GM21576 (cell line): ENCODE results near the gene SH3BGR.

Experiments
- ATAC-seq: cut with Tn5 transposase; IDR thresholded peaks from one replicate; pipeline ENCODE4 v1.9.1; 2021; ENCODE audit warnings: mild to moderate bottlenecking, moderate library complexity; ENCODE audit not compliant: unreplicated experiment

The SH3BGR gene

GRCh38 chr21:39454949-39455668 lies 3.3 kb downstream of the SH3BGR start:
- no peak for ATAC-seq

GRCh38 chr21:39456665-39457064 lies 4.9 kb downstream of the SH3BGR start:
- no peak for ATAC-seq

- ATAC-seq: peak; percentile 55
Measured at GRCh38 chr21:39461419-39461818, 9.6 kb downstream of the SH3BGR start.

- ATAC-seq: no peak
Measured at GRCh38 chr21:39463308-39463707, 11.5 kb downstream of the SH3BGR start.

DNA sequence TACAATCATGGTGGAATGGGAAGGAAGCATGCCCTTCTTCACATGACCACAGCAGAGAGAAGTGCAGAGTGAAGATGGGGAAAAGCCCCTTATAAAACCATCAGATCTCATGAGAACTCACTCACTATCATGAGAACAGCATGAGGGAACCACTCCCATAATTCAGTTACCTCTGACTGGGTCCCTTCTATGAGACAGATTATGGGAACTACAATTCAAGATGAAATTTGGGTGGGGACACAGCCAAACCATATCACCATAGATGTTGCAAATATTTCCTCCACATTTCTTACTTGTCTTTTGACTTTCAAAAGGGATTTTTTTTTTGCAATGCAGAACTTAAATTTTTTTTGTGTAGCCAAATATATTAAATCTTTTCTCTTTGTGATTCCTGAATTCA lies 14.8 kb downstream of the SH3BGR start:
- no peak for ATAC-seq

GRCh38 chr21:39467746-39468145 lies 16.0 kb downstream of the SH3BGR start:
- ATAC-seq: no peak

DNA sequence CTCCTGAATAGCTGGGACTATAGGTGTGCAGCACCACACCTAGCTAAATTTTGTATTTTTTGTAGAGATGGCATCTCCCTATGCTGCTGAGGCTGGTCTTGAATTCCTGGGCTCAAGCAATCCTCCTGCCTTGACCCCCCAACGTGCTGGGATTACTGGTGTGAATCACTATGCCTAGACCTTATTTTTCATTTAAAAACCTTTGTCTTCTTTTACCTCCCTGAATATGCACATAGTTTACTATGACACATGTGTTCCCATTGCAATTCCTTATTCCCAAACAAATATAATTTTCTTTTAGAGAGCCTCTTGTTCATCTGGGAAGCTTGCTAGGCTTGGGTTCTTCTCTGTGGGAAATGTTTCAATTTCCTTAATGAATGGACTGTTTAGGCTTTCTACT lies 16.8 kb downstream of the SH3BGR start:
- ATAC-seq: no peak

DNA sequence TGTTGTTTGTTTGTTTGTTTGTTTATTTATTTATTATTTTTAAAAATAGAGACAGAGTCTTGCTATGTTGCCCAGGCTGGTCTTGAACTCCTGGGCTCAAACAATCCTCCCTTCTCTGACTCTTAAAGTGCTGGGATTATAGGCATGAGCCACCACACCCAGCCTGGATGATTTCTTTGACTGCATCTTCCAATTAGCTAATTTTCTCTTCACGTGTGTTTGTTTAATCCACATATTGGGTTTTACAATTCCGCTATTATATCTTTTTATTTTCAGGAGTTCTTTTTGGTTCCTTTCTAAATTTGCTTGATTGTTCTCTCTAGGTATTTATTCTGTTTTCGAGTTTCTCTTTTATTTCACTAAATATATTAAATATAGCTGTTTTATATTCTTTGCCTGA lies 19.8 kb downstream of the SH3BGR start:
- no peak for ATAC-seq

GRCh38 chr21:39472786-39473185 lies 21.0 kb downstream of the SH3BGR start:
- no peak for ATAC-seq

DNA sequence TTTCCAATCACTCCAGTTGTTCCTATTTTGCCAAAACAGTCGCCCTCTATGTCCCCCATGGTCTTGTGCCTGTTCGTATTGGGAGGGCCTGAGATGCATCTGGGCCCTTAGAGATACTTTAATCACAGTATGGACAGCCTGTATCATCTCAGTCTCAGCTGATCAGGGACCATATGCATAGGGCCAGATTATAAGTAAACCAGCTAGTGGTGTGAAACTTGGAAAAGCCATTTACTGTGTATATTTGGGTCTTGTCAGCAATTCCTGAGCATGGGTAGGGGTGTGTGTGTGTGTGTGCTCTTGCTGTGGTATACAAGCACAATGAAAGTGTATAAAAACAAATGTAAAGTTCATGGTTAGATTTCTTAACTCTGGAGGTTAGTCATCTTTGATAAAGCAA lies 22.8 kb downstream of the SH3BGR start:
- ATAC-seq: no peak

DNA sequence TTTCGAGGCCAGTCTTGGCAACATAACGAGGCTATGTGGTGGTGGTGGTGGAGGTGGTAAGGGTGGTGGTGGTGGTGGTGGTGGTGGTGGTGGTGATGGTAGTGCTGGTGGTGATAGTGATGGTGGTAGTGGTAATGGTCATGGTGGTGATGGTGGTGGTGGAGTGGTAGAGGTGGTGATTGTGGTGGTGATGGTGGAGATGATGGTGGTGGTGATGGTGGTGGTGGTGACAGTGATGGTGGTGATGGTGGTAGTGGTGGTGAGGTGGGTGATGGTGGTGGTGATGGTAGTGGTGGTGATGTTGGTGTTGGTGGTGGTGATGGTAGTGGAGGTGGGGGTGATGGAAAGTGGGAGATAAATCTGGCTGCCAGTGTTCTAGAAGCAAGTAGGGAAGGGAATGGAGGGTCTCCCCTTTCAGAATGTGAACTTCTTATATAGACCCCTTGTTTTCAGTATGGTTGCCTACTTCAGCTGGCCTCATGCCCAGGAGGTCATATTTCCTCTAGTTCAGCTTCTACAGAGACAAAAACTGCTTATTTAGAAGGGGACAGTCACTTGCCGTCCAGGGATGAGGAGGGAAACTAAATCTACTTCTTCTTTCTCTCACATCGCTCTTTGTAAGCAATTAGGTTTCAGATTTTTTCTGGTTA lies 27.5 kb downstream of the SH3BGR start:
- no peak for ATAC-seq

- no peak for ATAC-seq
Measured at GRCh38 chr21:39479814-39480182, 28.0 kb downstream of the SH3BGR start.

DNA sequence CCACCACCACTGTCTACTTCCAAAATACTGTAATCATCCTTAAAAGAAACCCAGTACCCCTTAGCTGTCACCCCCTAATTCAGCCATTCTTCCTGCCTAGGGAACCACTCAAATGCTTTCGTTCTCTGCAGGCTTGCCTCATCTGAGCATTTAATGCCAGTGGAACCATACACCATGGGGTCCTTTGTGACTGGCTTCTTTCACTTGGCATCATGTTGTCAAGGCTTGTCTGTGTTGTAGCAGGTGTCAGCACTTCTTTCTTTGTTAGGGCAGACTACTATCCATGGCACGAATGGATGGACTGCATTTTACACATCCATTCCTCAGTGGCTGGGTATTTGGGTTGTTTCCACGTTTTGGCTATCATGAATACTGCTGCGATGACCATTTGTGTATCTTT lies 28.5 kb downstream of the SH3BGR start:
- no peak for ATAC-seq

- no peak for ATAC-seq
Measured at GRCh38 chr21:39481886-39482285, 30.1 kb downstream of the SH3BGR start.

GRCh38 chr21:39483917-39484316 lies 32.1 kb downstream of the SH3BGR start:
- no peak for ATAC-seq

GRCh38 chr21:39484711-39485276 lies 33.0 kb downstream of the SH3BGR start:
- ATAC-seq: no peak

DNA sequence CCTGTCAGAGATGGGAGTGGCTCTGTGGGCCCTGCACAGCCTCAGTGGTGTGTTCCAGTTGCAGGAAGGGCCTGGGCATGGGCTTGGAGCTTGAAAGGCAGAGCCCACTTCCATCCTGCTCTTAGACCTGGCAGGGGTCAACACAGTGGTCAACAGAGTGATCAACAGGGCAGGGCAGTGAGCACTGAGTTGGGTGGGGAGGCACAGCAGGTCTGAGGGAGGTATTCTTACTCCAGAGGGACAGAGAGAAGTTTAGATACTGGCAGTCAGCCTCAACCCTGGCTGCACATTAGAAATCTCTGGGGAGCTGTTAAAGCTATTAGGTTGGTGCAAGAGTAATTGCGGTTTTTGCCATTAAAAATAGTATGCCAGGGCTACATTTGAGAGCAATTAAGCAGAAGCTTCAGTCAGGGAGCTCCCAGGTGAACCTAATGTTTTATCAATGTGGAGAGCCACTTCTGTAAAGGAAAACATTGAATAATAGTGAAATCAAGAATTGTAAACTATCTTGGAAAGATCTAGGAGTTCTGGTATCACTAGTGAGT lies 37.7 kb downstream of the SH3BGR start:
- ATAC-seq: no peak

- ATAC-seq: no peak
Measured at GRCh38 chr21:39499156-39499555, 47.4 kb downstream of the SH3BGR start.

- no peak for ATAC-seq
Measured at GRCh38 chr21:39502631-39503030, 50.9 kb downstream of the SH3BGR start.

DNA sequence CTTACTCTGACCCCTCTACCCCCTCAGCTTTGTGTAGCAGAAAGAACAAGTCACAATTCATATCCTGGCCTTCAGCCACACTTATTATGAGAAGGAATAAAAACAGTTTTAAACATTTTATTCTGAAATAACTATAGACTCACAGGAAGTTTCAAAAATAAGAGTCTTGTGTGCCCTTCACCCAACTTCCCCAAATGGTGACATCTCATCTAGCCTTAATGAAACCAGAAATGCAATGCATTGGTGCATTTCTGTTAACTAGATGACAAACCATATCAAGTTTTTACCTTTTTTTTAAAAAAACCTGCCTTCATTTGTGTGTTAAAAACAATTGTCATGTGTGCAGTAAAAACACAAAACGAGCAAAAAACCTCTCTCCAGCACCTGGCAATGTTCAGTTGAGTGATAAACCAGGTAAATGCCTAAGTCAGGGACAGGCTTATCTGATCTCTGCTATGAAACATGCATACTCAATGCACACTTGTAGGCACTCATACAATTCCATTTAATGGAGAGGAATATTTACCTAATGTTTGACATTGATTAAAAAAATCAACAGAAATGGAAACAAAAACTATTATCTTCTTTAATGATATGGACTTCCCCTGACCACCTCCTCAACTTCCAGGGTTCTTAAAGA lies 51.5 kb downstream of the SH3BGR start:
- ATAC-seq: no peak

DNA sequence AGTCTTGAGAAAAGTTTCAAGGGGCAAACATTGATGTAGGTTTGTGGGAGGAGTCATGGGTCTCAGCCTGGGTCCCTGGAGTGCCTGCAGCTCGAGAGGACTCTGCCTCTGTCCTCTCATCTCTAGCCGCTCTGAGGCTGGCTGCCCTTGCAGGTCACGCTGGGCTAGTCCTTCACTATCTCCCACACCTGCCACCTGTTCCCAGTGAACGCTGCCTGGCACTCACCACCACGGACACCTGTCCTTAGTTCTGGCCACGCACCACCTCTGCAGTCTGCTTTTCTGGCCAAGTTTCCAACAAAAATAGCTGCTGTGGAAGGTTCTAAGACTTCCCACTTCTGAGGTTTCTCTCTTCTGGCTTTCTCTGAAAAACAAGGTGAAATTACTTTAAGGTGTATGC lies 52.5 kb downstream of the SH3BGR start:
- ATAC-seq: no peak

DNA sequence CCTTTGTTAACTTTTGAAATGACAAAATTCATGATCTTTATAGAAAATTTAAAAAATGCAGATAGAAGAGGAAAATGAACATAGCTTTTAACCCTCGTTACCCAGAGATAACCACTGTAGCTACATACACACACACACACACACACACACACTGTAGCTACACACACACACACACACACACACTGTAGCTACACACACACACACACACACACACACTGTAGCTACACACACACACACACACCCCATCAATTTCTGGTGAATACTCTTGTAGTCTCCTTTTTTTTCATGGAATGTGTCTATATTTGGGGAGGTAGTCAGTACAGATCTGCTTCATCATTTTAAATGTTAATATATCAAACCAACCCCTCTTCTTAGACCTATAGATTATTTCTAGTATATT lies 58.5 kb downstream of the SH3BGR start:
- ATAC-seq: no peak
